ENCODE measurements around the gene LRRC3. TPM values are rescaled to one million over a fixed set of nuclear protein-coding genes. Genes with fewer than 3 reads are reported as not detected.

Gene LRRC3
- total RNA-seq, 1 donor from 2014 or later: 2.5 TPM

- no peaks in the 10 kb centered on the region for H3K27me3 ChIP-seq
- DNase-seq (ENCODE audit: low spot score): no peak
- H3K4me1 ChIP-seq: no peaks in the 10 kb centered on the region
- no peak overlapping the region for H3K9ac ChIP-seq
- Mint-ChIP-seq H3K4me1 (peaks cover 2% of the 10 kb centered on the region), H3K9me3 (peaks cover 10% of the 10 kb centered on the region), H3K27ac (no peak overlapping the region), H3K36me3 (no peaks in the 10 kb centered on the region), H3K27me3 (ENCODE audit: insufficient read depth, low read depth) (peaks cover 2% of the 10 kb centered on the region), H3K4me3 (no peak overlapping the region)
- no peaks in the 10 kb centered on the region for H3K36me3 ChIP-seq
- no peaks in the 10 kb centered on the region for H3K79me2 ChIP-seq (ENCODE audit: low read depth)
- H3K4me3 ChIP-seq: no peak overlapping the region
- no peaks in the 10 kb centered on the region for H4K20me1 ChIP-seq (ENCODE audit: low read depth)
- no peak for TF ChIP-seq EZH2phosphoT487 (IDR thresholded peaks at IDR 0.05)
- H2AFZ ChIP-seq (replicated peaks): no peak overlapping the region
- H3F3A ChIP-seq (ENCODE audit: low read depth): no peaks in the 10 kb centered on the region
- H3K27ac ChIP-seq: no peak overlapping the region
- H3K4me2 ChIP-seq: no peak overlapping the region
- H3K9me3 ChIP-seq (ENCODE audit: low read depth): no peaks in the 10 kb centered on the region
Observed at GRCh38 chr21:44426663-44427191, 28.6 kb upstream of the LRRC3 start.

- Histone ChIP-seq H2AFZ (replicated peaks) (no peak overlapping the region), H3F3A (ENCODE audit: low read depth) (no peaks in the 10 kb centered on the region), H3K4me1 (no peaks in the 10 kb centered on the region), H3K4me3 (no peak overlapping the region), H3K27me3 (no peaks in the 10 kb centered on the region), H3K36me3 (no peaks in the 10 kb centered on the region), H3K79me2 (ENCODE audit: low read depth) (no peaks in the 10 kb centered on the region), H3K9ac (no peak overlapping the region), H3K27ac (no peak overlapping the region), H3K4me2 (no peak overlapping the region), H3K9me3 (ENCODE audit: low read depth) (no peaks in the 10 kb centered on the region), H4K20me1 (ENCODE audit: low read depth) (no peaks in the 10 kb centered on the region)
- TF ChIP-seq CTCF (IDR thresholded peaks at IDR 0.05) (no peak), EZH2phosphoT487 (IDR thresholded peaks at IDR 0.05) (no peak), EZH2 (IDR thresholded peaks at IDR 0.05) (no peak)
- DNase-seq (ENCODE audit: low spot score): no peak
- H3K27ac Mint-ChIP-seq: no peak overlapping the region
- H3K9me3 Mint-ChIP-seq: peaks cover 12% of the 10 kb centered on the region
- peaks cover 2% of the 10 kb centered on the region for H3K4me1 Mint-ChIP-seq
- H3K4me3 Mint-ChIP-seq: no peak overlapping the region
- no peaks in the 10 kb centered on the region for H3K36me3 Mint-ChIP-seq
- peaks cover 3% of the 10 kb centered on the region for H3K27me3 Mint-ChIP-seq (ENCODE audit: insufficient read depth, low read depth)
Observed at GRCh38 chr21:44427241-44428120, 27.8 kb upstream of the LRRC3 start.

GRCh38 chr21:44428281-44428960 is 26.9 kb upstream of the LRRC3 start:
- Histone ChIP-seq H3K27ac (no peak overlapping the region), H3F3A (ENCODE audit: low read depth) (no peaks in the 10 kb centered on the region), H3K9ac (no peak overlapping the region), H3K4me3 (no peak overlapping the region), H3K36me3 (no peaks in the 10 kb centered on the region), H4K20me1 (ENCODE audit: low read depth) (no peaks in the 10 kb centered on the region), H3K4me1 (no peaks in the 10 kb centered on the region), H3K27me3 (no peaks in the 10 kb centered on the region), H2AFZ (replicated peaks) (no peak overlapping the region), H3K4me2 (no peak overlapping the region), H3K9me3 (ENCODE audit: low read depth) (no peaks in the 10 kb centered on the region), H3K79me2 (ENCODE audit: low read depth) (no peaks in the 10 kb centered on the region)
- H3K27me3 Mint-ChIP-seq (ENCODE audit: insufficient read depth, low read depth): peaks cover 6% of the 10 kb centered on the region
- H3K27ac Mint-ChIP-seq: no peak overlapping the region
- TF ChIP-seq EZH2phosphoT487 (IDR thresholded peaks at IDR 0.05) (no peak), EZH2 (IDR thresholded peaks at IDR 0.05) (no peak)
- DNase-seq (ENCODE audit: low spot score): no peak
- H3K36me3 Mint-ChIP-seq: no peaks in the 10 kb centered on the region
- peaks cover 12% of the 10 kb centered on the region for H3K9me3 Mint-ChIP-seq
- no peak overlapping the region for H3K4me3 Mint-ChIP-seq
- peaks cover 2% of the 10 kb centered on the region for H3K4me1 Mint-ChIP-seq

- no peaks in the 10 kb centered on the region for H3K36me3 Mint-ChIP-seq
- H3K27ac Mint-ChIP-seq: no peak overlapping the region
- DNase-seq (ENCODE audit: low spot score): no peak
- H3K27me3 ChIP-seq: no peaks in the 10 kb centered on the region
- H3K4me1 Mint-ChIP-seq: peaks cover 2% of the 10 kb centered on the region
- H3K4me3 Mint-ChIP-seq: no peak overlapping the region
- H3K36me3 ChIP-seq: no peaks in the 10 kb centered on the region
- H3F3A ChIP-seq (ENCODE audit: low read depth): no peaks in the 10 kb centered on the region
- H3K4me1 ChIP-seq: no peaks in the 10 kb centered on the region
- H3K9me3 Mint-ChIP-seq: peaks cover 12% of the 10 kb centered on the region
- no peak overlapping the region for H3K4me2 ChIP-seq
- no peaks in the 10 kb centered on the region for H4K20me1 ChIP-seq (ENCODE audit: low read depth)
- no peaks in the 10 kb centered on the region for H3K79me2 ChIP-seq (ENCODE audit: low read depth)
- H3K27ac ChIP-seq: no peak overlapping the region
- H3K9me3 ChIP-seq (ENCODE audit: low read depth): no peaks in the 10 kb centered on the region
- no peak for TF ChIP-seq EZH2 (IDR thresholded peaks at IDR 0.05)
- TF ChIP-seq EZH2phosphoT487 (IDR thresholded peaks at IDR 0.05): no peak
- no peak for TF ChIP-seq CTCF (IDR thresholded peaks at IDR 0.05)
- no peak overlapping the region for H3K9ac ChIP-seq
- peaks cover 6% of the 10 kb centered on the region for H3K27me3 Mint-ChIP-seq (ENCODE audit: insufficient read depth, low read depth)
- no peak overlapping the region for H3K4me3 ChIP-seq
- H2AFZ ChIP-seq (replicated peaks): no peak overlapping the region
Observed at GRCh38 chr21:44429894-44430293, 25.4 kb upstream of the LRRC3 start.

Data from neural progenitor cell (in vitro differentiated cells).